Hepatic stellate cell (primary cell): ENCODE measurements around the gene SNX33.
"Not testable (repeated sequence)": the region's sequence is repeated elsewhere in the genome, so short reads cannot be mapped to it uniquely, and the experiment has no call there.

Source experiments
- DNase-seq: peaks from one replicate; pipeline ENCODE4 v3.0.0; 2011; ENCODE audit warnings: low spot score

The SNX33 gene

DNA sequence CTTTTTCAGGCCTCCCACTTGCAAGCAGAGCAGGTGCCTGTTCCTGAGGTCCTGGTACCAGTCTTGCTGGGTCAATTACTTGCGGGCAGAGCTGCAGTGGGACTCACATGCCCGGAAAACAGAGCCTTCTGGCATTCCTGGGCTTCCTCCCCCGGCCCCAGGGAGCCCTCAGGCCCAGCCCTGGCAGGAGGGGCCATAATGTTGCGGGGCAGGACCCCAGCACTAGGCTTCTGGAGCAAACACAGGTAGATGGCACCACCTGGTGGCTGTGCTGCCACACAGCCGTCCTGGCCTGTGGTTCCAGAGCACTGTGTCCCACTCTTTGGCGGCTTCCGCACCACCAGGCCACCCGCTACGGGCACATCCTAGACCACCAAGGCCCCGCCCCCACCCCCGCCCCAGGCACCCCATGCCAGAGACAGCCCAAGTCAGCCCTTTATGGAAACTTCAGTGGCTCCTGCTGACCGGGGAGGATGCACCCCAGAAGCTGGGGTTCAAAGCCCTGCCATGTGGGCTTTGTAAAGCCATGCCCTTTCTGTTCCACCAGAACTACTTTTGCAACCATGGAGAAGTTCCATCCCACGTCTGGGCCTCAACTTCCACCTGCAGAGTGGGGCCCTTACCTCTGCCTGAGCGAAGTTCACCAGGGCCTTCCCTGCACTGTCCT, 36.1 kb downstream of the SNX33 start:
- not testable (repeated sequence) for DNase-seq

DNA sequence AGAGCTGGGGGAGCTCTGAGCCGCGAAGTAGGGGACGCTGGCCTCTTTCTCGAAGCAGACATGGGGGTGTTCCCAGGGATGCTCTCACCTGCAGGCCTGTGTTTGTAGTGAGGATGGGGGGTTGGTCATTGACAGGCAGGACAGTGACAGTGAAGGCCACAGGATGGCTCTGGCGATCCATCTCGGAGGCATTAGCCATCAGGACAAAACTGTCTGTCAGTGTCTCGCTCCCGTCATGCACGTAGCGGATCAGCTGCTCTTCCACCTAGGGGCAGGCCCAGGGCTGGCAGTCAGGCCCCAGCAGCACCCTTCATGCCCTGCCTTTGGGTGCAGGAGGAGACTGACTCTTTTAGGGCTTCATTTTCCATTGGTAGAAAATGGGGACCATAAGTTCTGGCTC, 36.9 kb downstream of the SNX33 start:
- no peak for DNase-seq

DNA sequence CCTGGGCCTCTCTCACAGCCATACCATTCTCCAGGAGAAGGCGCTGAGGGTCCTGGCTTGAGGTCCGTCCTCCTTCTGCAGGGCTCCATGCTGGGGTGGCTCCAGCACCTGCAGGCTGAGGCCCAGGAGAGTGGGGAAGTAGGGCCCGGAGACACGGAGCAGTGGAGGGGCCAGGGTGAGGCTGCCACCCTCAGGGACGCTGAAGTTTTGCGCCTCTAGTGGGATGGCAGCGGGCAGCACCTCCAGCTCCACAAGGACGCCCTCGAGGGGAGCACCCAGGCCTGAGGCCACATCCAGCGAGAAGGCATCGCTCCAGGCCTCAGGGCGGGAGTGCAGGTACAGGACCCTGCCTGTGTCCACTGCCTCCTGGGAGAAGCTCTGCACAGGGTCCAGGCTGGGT, 37.5 kb downstream of the SNX33 start:
- DNase-seq: no peak

DNA sequence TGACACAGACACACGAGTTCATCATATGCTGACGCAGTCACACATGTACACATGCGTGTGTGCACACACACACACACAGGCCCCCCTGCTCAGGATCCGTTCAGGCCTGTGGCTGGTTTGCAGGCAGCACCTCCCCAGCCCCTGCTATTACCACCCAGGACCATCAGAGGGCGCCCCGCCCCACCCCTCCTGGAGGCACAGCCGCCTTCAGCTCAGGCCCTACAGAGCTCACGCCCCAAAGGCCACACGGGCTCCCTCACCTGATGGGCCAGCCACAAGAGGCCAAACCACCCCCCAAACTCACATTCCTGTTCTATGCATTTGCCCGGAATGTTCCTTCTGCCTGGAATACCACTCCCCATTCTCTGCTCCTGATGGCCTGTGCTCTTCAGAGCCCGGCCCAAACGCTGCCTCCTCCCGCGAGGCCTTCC, 38.5 kb downstream of the SNX33 start:
- not testable (repeated sequence) for DNase-seq

DNA sequence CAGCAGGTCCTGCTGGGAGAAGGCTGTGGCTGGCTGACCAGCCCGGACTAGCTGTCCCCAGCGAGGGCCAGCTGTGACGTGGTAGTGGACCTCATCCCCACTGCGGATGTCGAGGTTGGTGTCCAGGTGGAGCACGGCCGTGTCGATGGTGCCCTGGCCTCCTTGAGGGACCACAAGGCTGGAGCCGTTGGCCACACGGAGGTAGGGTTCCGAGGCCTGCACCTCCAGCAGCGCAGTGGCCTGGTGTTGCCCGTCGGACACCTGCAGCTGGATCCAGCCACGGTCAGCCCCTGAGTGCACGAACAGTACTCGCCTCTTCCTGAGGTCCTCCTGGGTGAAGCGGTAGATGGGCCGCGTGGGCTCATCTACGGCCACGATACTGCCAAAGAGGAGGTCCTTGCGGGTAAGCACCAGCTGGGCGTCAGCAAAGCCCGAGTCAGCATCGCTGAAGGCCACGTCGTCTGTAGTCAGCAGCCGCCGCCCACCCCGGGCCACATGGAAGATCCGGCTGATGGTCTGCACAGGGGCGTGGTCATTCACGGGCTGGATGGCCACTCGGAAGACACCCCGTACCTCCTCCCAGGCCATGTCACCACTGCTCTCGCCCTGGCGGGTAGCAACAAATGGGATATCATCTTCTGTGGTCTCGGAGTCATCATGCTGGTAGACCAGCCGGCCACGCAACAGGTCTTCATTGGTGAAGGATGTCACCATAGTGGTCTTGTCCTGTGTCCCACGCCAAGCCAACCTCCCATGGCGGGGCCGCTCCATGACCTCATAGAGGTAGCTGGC, 40.0 kb downstream of the SNX33 start:
- DNase-seq: no peak

DNA sequence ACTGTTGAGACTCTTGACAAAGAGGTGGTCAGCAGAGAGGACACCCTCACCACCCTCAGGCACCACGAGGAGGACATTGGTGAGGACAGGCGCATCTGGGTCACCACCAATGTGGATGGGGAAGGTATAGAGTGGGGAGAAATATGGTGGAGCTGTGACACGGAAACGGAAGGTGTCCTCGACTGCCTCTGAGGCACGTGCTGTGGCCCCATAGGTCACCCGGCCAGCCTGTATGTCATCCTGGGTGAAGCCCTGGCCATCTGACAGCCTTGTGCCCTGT, 40.5 kb downstream of the SNX33 start:
- no peak for DNase-seq

DNA sequence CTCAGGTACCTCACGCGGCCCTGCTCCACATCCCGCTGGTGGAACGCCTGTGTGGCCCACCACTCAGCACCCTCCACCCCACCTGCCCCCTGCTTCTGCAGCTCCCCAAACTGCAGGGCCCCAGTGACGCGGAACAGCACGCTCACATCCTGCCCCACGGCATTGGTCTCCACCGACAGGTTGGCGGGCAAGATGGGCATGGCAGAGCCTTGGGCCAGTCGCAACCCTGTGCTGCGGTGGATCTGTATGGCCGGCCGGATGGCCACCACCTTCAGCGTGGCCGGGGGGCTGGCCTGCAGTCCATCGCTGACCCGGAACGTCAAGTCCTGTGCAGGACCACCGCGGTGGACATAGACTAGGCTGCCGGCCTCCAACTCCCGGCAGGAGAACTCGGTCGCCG, 41.1 kb downstream of the SNX33 start:
- DNase-seq: no peak

DNA sequence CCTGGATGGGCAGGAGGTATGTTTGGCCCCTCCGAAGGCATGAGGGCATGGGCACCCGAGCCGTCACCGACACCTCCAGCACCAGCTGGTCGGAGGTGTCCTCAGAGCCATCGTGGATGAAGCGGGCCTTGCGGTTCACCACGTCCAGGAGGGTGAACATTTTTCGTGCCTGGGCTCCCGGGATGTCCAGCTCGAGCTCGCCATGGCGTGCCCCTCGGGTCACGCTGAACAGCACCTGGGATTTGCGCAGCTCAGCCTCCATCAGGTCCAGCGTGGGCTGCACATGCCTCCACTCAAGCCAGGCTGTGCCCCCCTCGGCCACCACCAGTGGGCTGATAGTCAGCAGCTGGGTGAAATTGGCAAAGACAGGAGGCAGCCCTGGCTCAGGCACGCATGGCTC, 41.7 kb downstream of the SNX33 start:
- not testable (repeated sequence) for DNase-seq

DNA sequence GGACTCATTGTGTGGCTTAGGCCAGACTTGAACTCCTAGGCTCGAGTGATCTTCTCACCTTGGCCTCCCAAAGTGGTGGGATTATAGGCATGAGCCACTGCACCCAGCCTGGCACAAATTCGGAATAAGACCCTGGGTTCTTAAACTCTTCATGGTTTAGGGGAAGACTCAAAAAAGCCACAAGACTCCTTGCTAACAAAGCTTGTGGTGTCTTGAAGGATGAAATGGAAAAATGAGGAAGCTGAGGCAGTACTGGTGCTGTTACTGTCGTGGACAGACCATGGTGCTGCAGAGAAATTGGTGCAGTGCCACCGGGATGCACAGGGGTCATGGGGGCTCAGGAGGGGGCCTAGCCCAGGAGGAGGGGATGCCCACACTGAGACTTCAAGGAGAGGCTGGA, 44.6 kb downstream of the SNX33 start:
- DNase-seq: not testable (repeated sequence)

DNA sequence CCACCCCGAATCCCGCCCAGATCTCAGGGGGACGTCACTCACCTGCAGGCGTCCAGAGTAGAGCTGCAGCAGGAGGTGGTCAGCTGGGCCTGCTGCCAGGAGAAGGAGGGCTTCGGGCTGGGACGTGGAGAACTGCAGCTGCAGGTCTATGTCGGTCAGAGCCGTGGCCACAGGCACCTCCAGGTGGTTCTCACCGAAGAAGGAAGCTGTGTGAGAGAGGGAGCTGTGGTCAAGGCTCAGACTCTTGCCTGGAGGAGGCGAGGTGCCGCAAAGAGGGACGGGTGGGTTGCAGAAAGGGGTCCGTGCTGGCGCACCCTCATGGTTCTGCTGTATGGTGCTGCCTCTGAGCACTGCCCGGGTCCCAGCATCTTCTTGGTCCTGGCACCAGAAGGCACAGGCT, 45.3 kb downstream of the SNX33 start:
- not testable (repeated sequence) for DNase-seq

DNA sequence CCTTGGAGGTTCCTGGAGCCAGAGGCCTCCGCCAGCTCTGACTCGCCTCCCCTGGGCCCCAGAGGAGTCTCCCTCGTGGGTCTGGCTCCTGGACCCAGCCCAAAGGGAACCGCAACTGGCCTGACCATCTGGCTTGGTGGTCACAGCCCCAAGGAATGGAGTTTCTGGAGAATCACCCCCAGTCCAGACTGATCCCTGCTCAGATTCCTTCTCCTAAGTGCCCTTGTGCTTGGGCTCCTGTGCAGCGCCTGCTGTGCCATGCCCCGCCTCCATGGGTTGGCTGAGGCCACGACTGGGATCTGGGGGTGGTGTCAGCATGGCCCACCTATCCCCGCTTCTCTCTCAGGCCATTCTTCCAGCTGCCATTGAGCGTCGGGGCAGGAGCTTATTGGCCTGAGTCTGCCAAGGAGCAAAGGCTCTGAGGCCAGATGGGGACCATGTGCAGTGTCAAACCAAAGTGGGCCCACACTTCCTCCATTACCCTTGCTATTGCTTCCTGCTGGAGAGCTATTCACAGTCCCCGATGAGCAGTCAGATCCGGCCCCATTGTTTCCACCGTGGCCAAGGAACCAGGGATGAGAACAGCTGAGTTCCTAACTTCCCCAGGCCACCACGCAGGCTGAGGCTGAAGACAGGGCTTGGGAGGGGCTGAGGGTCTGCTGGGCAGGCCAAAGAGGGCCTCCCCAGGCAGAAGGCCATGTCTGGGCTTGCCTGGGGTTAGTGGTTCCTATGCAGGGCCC, 46.0 kb downstream of the SNX33 start:
- DNase-seq: peak; percentile 83

DNA sequence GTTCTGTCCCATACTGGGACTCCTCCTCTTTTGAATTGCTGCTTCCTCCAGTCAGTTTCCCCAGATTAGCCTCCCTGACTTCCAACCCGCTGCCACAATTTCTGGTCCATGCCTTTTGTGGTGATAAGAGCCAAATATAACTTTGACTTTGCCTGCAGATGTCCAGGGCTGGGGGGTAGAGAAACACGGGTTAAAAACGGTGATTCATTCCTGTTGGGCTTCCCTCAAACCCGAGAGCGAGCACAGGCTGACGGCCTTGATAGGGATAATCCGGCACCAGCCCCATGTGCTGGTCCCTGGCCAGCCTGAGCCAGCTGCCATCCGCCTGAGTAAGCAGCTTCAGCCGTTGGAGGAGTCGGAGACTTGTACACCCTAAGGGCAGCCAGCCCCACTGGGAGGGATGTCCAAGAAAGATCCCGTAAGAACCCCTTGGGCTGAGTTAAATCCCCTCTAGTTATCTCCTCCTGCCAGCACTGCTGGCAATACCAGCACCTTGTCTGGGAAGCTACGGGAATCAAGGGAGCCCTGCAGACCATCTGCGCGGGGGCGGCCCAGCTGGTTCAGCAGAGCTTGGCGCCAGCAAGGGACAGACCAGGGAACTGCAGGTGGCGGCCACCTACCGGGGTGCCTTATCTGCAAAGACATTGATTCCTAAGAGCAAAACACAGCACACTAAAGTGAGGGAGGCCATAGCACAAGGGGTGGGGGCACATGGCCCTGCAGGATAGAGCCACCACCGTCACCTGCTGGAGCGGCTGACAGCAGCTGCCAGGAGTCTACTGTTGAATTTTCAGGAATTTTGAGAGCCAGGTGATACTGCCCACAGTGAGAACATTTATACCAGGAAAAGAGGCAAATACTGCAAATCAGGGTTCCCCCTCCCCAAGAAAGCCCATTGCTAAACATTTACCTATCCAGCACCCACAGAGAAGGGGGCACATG, 46.8 kb downstream of the SNX33 start:
- DNase-seq: peak; percentile 96

DNA sequence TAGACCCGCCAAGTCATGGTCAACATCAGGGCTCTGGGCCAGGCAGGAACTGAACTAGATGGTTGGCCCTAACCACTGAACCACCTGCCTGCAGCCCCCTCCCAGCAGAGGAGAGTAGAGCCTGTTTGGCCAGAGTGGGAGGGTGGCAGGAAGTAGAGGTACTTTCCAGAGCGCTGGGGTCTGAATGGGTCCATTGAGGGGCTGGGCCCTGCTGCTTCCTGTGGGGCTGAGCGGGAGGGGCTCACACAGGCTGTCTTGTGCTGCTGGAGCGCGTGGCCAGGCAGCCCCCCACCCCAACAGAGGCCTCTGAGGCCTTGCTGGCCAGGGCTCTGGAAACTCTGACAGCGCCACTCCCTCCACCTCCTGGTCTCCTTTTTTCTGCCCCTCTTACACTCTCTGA, 47.5 kb downstream of the SNX33 start:
- no peak for DNase-seq

DNA sequence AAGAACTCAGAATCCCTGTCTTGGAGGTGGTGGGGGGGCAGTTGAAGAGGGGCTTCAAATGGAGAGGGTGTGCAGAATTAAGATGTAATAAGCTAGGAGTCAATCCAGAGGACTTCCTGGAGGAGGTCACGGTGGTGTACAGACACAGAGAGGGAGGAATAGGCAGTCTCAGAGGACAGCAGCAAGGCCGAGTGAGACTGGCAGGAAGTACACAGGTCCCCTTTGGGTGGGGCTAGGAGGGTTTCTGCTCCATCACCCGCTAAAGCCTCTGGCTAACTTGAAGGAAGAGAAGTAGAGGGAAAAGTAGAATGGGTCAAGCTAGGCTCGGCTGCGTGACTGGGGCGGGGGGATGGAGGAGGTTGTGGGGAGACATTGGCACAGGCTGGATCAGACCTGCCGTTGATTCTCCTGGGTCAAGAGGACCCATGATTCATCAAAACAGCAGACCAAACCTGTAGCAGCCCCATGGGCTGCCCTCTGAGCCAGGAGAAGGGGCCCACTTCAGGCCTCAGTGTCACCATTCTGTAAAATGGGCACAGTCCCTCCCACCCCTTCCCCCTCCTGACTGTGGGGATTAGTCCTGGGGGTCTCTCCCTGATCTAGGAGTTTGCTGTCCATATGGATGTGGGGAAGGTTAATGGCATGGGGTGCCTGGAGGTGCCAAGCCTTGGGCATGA, 48.1 kb downstream of the SNX33 start:
- DNase-seq: no peak

DNA sequence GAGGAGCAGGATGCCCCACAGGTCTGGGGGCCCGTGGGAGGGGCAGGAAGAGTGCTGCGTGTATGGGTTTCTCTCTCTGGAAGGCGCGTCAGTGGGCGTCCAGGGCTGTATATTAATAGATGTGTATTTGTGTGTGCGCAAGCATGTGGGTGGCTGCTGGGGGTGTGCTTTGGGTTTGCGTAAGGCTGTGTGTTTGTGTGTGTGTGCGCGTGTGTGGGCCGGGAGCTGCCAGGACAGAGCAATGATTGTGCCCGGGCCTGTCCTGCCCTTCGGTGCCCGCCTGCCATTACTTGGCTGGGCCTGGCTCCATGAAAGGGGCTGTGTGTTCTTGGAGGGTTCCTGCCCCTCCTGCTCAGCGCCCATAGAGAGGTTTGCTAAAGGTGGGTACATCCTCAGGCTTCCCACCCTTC, 48.6 kb downstream of the SNX33 start:
- DNase-seq: no peak

DNA sequence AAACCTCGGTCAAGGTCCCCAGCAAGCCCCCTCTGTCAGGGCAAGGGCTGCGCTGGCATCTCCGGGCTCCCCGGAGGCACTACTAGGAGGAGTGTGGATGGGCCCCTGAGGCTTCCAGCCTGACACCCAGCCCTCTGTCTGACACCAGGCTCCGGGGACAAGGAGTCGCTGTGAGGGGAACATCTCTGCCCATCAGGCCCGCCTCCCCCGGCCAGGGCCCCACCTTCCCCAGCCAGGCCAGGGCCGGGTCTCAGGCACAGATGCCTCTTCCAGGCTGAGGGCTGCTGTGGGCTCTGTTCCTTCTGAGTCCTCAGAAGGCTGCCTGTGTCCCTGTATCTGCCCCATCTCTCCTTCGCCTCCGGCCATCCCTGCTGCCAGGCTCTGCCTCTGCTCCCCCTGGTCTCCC, 49.1 kb downstream of the SNX33 start:
- DNase-seq: no peak

DNA sequence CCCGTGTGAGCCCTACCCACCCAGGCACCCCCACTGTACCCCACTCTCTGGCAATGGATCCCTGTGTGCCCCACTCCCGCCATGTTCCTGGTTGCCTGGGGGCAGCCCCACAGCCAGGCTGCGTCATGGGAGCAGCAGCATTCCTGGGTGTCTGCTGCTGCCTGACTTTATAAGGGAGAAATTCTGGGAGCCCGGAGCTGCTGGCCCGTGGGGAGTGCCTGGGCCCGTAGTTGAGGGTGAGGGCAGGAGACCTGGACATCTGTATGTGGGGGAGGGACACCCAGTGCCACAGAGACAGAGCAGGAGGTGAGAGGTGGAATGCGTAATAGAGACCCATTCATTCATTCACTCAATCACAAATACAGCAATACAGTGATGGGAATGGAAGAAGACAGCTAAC, 49.8 kb downstream of the SNX33 start:
- peak; percentile 64 for DNase-seq

DNA sequence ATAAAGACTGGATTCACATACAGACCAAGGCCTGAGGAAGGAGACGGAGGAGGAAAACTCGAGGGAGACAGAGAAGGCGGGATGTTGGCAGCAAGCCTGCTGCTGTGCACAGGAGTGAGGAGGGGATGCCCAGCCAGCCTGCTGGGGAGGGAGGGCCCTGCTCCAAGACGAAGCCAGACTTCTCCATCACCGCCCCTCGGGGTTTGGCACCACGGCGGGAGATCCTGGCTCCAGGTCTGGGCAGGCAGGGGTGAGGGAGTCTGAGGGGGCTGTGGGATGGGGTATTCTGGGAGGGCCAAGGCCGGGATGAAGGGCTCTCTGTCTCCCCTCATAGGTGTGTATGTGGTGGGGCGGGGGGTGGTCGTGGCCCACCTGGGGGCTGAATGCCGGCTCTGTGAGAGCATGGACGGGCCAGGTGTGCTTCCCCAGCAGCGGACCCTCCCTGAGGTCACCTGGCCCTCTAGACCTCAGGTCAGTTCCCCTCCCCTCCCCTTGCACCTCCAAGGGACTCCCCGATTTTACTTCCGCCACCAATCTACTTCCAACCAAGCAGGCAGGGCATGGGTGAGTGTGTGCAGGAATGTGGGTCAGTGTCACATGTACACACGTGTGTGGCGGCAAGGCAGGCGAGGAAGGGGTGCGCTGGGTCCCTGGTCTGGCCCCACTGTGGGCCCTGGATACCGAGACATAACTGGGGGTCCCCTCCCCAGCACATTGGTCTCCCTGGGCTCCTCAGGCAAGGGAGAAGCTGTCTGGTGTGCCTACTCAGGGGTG, 50.4 kb downstream of the SNX33 start:
- not testable (repeated sequence) for DNase-seq

DNA sequence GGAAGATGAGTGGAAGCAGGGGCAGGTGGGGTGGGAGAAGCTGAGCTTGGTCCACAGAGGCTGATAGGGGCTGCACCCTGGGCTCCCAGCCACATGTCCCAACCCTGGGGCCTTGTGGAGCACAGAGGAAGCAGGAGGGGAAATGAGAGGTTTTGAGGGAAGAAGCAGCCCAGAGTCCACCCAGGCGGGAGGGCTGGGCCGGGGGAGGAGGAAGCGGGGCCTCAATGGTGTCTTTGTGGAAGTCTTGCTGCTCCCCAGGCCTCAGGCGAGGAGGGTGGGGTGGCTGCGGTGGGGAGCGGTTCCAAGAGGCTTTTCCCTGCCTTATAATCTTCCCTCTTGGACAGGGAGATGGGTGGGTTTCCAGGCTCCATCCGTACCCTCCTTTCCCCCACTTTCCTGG, 51.8 kb downstream of the SNX33 start:
- DNase-seq: not testable (repeated sequence)

DNA sequence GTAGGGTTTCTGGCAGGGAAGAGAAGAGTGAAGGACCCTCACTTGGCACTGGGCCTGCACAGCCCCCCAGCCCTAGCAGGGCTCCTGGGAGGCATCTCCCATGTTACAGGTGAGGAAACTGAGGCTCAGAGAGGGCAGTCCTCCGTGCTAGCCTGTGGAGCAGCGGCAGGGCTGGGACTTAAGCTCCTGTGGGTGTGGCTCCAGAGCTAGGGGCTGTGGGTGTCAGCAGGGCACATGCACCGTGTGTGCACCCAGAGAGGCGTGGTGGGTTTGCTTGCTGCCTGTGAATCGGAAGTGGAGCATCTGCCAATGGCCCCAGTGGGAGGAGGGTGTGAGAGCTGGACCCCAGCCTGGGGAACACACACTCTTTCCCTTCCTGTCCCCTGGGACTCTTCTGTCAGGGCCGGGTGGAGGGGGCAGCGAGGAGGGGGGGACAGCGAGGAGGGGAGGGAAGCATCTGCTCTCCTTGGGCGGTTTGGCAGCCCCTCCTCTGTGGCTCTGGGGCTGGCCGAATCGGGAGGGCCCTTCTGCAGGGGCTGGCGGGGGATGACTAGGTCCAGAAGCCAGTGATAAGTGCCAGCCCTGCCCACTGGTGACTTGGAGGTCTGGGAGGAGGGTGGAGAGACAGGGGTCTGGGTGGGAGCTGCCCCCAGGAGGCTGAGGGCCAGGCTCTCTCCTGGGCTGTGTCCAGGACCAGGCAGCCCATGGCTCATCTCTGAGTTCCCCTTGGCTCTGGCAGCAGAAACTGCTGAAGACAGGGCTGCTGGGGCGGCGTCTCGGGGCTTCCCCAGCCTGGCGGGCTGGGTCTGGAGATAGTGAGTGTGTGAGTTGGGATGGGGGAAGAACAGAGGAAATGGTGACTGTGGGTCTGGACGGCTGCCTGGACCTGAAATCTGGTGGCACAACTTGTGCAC, 52.5 kb downstream of the SNX33 start:
- peak; percentile 70 for DNase-seq
